B cell (primary cell): ENCODE measurements around the gene METTL25.

Experiments
- EZH2 ChIP-seq: IDR thresholded peaks from 2 replicates; pipeline ENCODE4 v1.6.1; 2012; ENCODE audit warnings: borderline replicate concordance, low read depth, mild to moderate bottlenecking, moderate library complexity, low read length; ENCODE audit not compliant: insufficient read depth, poor library complexity, severe bottlenecking
- TF ChIP-seq, protein P1 (sequence below): fragments of 200-600 bp; IDR thresholded peaks from one replicate; pipeline ENCODE4 v1.8.0; 2022; ENCODE audit warnings: antibody characterized with exemption, mild to moderate bottlenecking

DNA sequence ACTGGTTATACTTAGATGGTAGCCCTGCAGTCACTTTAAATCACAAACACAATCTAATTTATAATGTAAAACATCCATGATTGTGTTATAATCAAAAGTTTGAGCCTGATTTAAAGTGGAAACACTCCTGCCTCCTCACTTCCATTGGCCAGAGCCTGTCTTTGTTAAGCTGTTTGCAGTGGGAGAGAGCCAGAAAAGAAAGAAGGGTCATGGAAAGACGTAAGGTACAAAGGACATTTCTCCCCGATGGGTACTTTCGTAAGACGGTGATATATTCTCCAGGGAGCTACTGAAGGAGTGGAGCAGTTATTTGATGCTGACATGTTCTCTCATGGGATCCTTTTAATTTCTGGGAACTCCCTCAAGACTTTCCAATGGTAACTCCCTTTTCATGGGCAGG is 164.0 kb downstream of the METTL25 start:
- TF ChIP-seq, protein P1, sequence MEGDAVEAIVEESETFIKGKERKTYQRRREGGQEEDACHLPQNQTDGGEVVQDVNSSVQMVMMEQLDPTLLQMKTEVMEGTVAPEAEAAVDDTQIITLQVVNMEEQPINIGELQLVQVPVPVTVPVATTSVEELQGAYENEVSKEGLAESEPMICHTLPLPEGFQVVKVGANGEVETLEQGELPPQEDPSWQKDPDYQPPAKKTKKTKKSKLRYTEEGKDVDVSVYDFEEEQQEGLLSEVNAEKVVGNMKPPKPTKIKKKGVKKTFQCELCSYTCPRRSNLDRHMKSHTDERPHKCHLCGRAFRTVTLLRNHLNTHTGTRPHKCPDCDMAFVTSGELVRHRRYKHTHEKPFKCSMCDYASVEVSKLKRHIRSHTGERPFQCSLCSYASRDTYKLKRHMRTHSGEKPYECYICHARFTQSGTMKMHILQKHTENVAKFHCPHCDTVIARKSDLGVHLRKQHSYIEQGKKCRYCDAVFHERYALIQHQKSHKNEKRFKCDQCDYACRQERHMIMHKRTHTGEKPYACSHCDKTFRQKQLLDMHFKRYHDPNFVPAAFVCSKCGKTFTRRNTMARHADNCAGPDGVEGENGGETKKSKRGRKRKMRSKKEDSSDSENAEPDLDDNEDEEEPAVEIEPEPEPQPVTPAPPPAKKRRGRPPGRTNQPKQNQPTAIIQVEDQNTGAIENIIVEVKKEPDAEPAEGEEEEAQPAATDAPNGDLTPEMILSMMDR: no peak
- TF ChIP-seq EZH2: no peak
